Stimulated activated CD8-positive, alpha-beta memory T cell treated with anti-CD3 and anti-CD28 coated beads, Interleukin-7, amount 100 ng/mL, for 48 hours (primary cell): ENCODE results near the gene ARHGAP15.
A peak's percentile ranks its signal among the peaks of the same experiment; 100 is the strongest.

Experiments used
- DNase-seq, 2 donors: peaks; one replicate each; pipeline ENCODE4 v3.0.0-alpha.2; 2020; ENCODE audit warnings: low read depth in 1 of 2; ENCODE audit errors: extremely low read depth in 1 of 2

The ARHGAP15 gene

DNA sequence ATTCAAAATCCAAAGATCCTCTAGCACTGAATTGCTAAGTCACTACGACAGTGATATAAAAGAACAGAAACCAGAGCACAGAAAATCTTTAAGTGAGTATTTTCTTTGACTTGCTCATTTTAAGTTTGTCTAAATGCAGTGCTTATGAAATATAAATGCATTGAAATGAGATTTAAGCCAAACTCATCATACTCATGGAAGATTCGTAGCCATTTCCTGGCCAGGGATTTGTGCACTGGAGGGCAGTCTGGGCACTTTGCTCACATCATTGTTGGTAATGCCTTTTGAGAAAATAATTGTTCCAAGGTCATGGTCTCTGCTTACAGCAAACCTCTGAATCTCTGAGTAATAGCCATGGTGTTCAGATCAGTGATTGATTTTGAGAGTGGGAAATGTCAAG lies 307.7 kb downstream of the ARHGAP15 start:
- DNase-seq, result no peak

- DNase-seq, result no peak
Observed at GRCh38 chr2:143440411-143441012, 311.3 kb downstream of the ARHGAP15 start.

DNA sequence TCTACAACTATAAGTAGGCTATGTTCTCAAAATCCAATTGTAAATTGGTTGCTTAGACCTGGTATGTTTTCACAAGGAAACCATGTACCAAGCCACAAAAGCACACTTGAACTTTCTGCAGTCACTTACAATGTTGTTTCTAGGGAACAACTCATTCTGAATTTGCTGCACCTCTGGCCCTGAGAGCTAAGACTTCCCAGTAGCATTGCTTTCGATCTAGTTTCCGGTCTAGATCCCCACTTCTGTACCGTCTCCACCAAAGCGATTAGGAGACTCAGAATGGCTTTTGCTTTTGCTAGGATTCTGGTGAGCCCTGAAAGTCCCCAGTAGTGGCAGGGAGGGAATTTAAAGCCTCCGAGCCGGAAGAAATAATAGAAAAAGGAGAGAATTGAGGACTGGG lies 313.0 kb downstream of the ARHGAP15 start:
- DNase-seq, result no peak

GRCh38 chr2:143451642-143452281 lies 322.5 kb downstream of the ARHGAP15 start:
- DNase-seq, result no peak

- peak in 1 of 2 donors; percentile 20 for DNase-seq
Observed at GRCh38 chr2:143452817-143453451, 323.7 kb downstream of the ARHGAP15 start.

DNA sequence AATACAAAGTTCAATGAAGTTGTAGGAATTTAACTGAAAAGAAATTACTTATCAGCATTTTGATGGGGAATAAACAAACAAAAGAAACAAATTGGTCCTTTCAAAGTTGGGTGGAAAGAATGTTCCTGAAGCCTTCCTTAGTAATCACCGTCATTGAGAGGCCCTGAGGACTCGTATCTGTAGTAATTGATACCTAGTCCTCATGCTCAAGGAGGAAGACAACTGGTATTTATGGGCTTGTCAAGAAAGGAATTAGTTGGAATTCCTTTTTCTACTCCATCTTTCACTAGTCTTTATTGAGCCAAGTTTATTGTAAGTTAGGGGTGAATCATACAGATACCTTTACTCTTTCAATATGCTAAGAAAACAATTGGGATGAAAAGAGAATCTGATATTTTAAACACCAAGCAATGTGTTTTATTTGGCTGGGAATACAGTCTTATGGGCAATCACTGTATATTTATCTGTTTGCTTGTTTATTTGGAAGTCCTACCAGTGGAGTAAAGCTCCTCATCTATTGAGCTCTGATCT lies 324.8 kb downstream of the ARHGAP15 start:
- no peak for DNase-seq

- no peak for DNase-seq
Observed at GRCh38 chr2:143455317-143455716, 326.1 kb downstream of the ARHGAP15 start.

- no peak for DNase-seq
Observed at GRCh38 chr2:143458258-143459190, 329.3 kb downstream of the ARHGAP15 start.

- no peak for DNase-seq
Observed at GRCh38 chr2:143460382-143460781, 331.2 kb downstream of the ARHGAP15 start.

- DNase-seq, result no peak
Observed at GRCh38 chr2:143463719-143464118, 334.5 kb downstream of the ARHGAP15 start.

DNA sequence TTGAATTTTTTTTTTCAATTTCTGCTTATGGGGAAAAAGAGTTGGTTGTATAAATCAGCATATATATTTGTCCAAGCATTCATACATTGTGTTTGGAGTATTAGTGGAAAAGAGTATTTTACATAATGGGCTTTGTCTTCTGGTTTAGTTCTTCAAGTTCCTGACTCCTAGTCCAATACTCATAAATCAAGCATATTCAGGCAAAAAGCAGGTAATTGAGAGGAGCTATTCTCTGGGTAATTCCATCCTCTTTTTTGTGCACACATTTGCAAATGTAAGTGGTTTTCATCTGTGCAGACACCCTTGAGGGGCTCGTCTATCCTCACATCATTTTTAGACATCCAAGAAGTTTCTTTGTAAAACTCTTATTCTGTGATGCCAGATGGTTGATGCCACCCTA lies 337.2 kb downstream of the ARHGAP15 start:
- DNase-seq, result no peak

- no peak for DNase-seq
Observed at GRCh38 chr2:143467011-143467410, 337.8 kb downstream of the ARHGAP15 start.

- DNase-seq, result no peak
Observed at GRCh38 chr2:143468341-143468888, 339.2 kb downstream of the ARHGAP15 start.

DNA sequence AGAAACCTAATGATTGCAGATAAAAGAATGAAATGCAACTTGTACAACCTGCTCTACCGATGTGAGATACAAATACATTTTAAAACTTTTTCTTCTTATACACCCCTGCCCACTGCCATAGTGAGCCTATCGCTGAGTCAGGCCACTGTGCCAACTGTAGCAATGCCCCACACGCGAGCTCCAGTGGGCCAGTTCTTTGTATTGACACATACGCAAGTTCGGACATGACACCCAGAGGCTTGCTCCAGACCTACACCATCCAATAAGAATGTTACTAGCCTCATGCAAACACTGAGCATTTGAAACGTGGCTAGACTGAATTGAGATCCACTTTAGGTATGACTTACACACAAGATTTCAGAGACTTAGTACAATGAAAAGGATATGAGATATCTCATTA lies 340.1 kb downstream of the ARHGAP15 start:
- no peak for DNase-seq

DNA sequence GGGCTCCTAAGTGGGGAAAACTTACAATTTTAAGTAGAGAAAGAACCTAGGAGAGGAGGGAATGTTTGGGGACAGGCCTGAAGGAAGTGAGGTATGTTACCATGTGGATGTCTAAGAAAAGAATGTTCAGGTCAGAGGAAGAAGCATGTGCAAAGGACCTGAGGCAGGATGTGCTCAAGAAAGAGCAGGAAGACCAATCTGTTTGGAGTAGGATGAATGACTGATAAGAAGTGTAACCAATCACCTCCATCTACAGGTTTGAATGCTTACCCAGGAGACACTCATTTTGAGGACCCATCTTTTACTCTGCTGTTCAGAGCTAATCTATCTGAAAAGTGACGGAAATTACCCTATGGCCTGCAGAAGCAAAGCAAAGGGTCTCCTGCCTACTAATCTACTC lies 342.3 kb downstream of the ARHGAP15 start:
- no peak for DNase-seq

- DNase-seq, result no peak
Observed at GRCh38 chr2:143473216-143473615, 344.0 kb downstream of the ARHGAP15 start.

- no peak for DNase-seq
Observed at GRCh38 chr2:143473820-143474219, 344.6 kb downstream of the ARHGAP15 start.

GRCh38 chr2:143474586-143474985 lies 345.4 kb downstream of the ARHGAP15 start:
- no peak for DNase-seq

GRCh38 chr2:143475041-143475776 lies 346.0 kb downstream of the ARHGAP15 start:
- no peak for DNase-seq
